Measurements from ENCODE around the gene RTP1. TPM values are rescaled to one million over a fixed set of nuclear protein-coding genes. Genes with fewer than 3 reads are reported as not detected.
"Not testable (repeated sequence)": the region's sequence is repeated elsewhere in the genome, so short reads cannot be mapped to it uniquely, and the experiment has no call there.

The RTP1 gene
- total and polyA plus RNA-seq, 9 donors = 0.08 TPM; not detected in 8

GRCh38 chr3:187237741-187238140, 40.5 kb downstream of the RTP1 start:
- Histone ChIP-seq H3K27me3 (no peaks in the 10 kb centered on the region), H3K9me3 (no peaks in the 10 kb centered on the region), H3K4me3 (no peak overlapping the region), H3K4me1 (ENCODE audit: insufficient read depth) (no peaks in the 10 kb centered on the region), H3K27ac (no peak overlapping the region), H3K36me3 (no peaks in the 10 kb centered on the region)
- no peak for TF ChIP-seq EP300 (IDR thresholded peaks at IDR 0.05)
- no peak for TF ChIP-seq CTCF (IDR thresholded peaks at IDR 0.05)
- intact Hi-C loops (cut with DNase I) = no loop called here
- no peak for DNase-seq

- Histone ChIP-seq H3K27ac (no peak overlapping the region), H3K27me3 (no peaks in the 10 kb centered on the region), H3K36me3 (no peaks in the 10 kb centered on the region), H3K4me1 (ENCODE audit: insufficient read depth) (no peaks in the 10 kb centered on the region), H3K9me3 (no peaks in the 10 kb centered on the region), H3K4me3 (no peak overlapping the region)
- no peak for DNase-seq
- TF ChIP-seq EP300 (IDR thresholded peaks at IDR 0.05) = no peak
- no peak for TF ChIP-seq CTCF (IDR thresholded peaks at IDR 0.05)
- TF ChIP-seq POLR2A (IDR thresholded peaks at IDR 0.05) = no peak
- intact Hi-C loops (cut with DNase I) = no loop called here
- WGBS, 3 donors = 84 to 95% (median 91%) methylated on average over 1 of the region's 1 CpG
These were observed 41.0 kb downstream of the RTP1 start for GRCh38 chr3:187238239-187238638.

- H3K4me3 ChIP-seq; intact Hi-C loops (cut with DNase I); H3K36me3 ChIP-seq; H3K27me3 ChIP-seq; H3K27ac ChIP-seq; H3K4me1 ChIP-seq (ENCODE audit: insufficient read depth); H3K9me3 ChIP-seq; DNase-seq: not testable (repeated sequence)
- 86 to 95% (median 93%) methylated on average over 4 of the region's 4 CpGs for WGBS, 3 donors
These were observed 41.5 kb downstream of the RTP1 start for GRCh38 chr3:187238835-187239234.

GRCh38 chr3:187242435-187242834, 45.1 kb downstream of the RTP1 start:
- 76 to 88% (median 77%) methylated on average over 5 of the region's 5 CpGs for WGBS, 3 donors
- Histone ChIP-seq H3K4me1 (ENCODE audit: insufficient read depth) (no peaks in the 10 kb centered on the region), H3K27ac (no peak overlapping the region), H3K27me3 (no peaks in the 10 kb centered on the region), H3K9me3 (no peaks in the 10 kb centered on the region), H3K36me3 (no peaks in the 10 kb centered on the region), H3K4me3 (no peak overlapping the region)
- DNase-seq = no peak
- no peak for TF ChIP-seq POLR2A (IDR thresholded peaks at IDR 0.05)
- TF ChIP-seq CTCF (IDR thresholded peaks at IDR 0.05) = no peak
- TF ChIP-seq EP300 (IDR thresholded peaks at IDR 0.05) = no peak
- intact Hi-C loops (cut with DNase I) = no loop called here

- Histone ChIP-seq H3K27ac (no peak overlapping the region), H3K27me3 (no peaks in the 10 kb centered on the region), H3K36me3 (no peaks in the 10 kb centered on the region), H3K4me3 (no peak overlapping the region), H3K4me1 (ENCODE audit: insufficient read depth) (no peaks in the 10 kb centered on the region), H3K9me3 (no peaks in the 10 kb centered on the region)
- 93 to 97% (median 96%) methylated on average over 4 of the region's 4 CpGs for WGBS, 3 donors
- intact Hi-C loops (cut with DNase I) = no loop called here
- TF ChIP-seq POLR2A (IDR thresholded peaks at IDR 0.05) (no peak), CTCF (IDR thresholded peaks at IDR 0.05) (no peak), EP300 (IDR thresholded peaks at IDR 0.05) (no peak)
- DNase-seq = no peak
These were observed 45.6 kb downstream of the RTP1 start for GRCh38 chr3:187242900-187243299.
